AG09309 (cell line): ENCODE data around the gene MLXIP.

Experiments used
- DNase-seq: peaks from one replicate; pipeline ENCODE4 v3.0.0-alpha.2; 2010; ENCODE audit warnings: low read depth
- H3K4me3 ChIP-seq: 2 replicates; pipeline ENCODE4 v1.5.1; 2011; ENCODE audit warnings: mild to moderate bottlenecking, low read depth, low read length, moderate library complexity; ENCODE audit not compliant: control insufficient read depth
- CTCF ChIP-seq: IDR thresholded peaks from 2 replicates; pipeline ENCODE4 v1.5.1; 2011; ENCODE audit warnings: mild to moderate bottlenecking, low read depth, low read length, inconsistent platforms; ENCODE audit not compliant: insufficient read depth, control insufficient read depth; ENCODE audit errors: missing control alignments

Gene MLXIP

DNA sequence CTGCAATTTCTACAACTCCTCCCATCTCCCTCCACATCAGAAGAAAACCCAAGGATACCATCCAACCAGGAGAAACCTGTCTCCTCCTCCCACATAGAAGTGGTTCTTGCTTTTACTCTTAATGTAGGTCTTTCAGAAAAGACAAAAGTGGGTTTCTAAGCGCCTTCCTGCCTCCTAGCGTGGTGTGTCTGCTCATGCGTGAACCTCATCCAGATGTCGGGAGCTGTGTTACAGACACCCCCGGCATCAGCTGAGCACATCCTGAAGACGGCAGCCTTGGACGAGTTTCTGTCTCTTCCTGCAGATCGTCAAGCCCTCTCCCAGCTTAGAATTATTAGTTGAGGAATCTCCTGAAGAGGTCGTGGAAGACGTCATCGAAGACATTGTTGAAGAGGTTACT lies 113.9 kb downstream of the MLXIP start:
- TF ChIP-seq CTCF = no peak
- DNase-seq = no peak

DNA sequence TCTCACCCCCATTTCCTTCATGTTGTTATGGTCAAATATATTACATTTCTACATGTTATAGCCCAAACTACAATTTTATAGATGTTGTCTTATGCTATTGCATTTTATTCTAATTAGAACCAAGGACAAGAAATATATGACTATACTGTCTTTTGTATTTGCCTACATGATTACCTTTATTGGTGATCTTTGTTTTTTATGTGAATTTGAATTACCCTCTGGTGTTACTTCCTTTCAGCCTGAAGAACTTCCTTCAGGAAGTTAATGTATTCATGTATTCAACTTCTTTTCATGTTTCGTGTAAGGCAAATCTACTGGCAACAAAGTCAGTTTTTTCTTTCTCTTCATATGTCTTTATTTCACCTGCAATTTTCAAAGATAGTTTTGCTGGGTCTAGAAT lies 116.2 kb downstream of the MLXIP start:
- no peak for DNase-seq
- TF ChIP-seq CTCF = no peak

More for the DNA sequence above, 113.9 kb downstream of the MLXIP start:
- H3K4me3 ChIP-seq = no peak overlapping the region

DNA sequence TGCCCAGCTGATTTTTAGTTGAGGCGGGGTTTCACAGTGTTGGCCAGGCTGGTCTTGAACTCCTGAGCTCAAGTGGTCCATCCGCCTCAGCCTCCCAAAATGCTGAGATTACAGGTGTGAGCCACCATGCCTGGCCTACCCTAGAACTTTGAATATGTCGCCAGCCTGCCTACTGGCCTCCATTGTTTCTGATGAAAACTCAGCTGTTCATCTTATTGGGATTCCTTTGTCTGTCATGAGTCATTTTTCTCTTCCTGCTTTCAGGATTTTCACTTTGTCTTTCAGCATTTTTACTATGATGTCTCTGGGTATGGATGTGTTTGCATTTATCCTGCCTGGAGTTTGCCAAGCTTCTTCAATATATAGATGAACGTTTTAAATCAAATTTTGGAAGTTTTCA lies 116.8 kb downstream of the MLXIP start:
- no peak overlapping the region for H3K4me3 ChIP-seq
- no peak for DNase-seq
- no peak for TF ChIP-seq CTCF

More for the DNA sequence above, 116.2 kb downstream of the MLXIP start:
- no peak overlapping the region for H3K4me3 ChIP-seq
